K562 (cell line): ENCODE data around the gene HSP90AA1. TPM values are rescaled to one million over a fixed set of nuclear protein-coding genes. Genes with fewer than 3 reads are reported as not detected.

Experiments
- ARHGAP35 ChIP-seq: fragments of 450-650 bp; IDR thresholded peaks from 2 replicates; pipeline ENCODE4 v1.6.1; 2018; ENCODE audit not compliant: partially characterized antibody
- ATF1 ChIP-seq, 2 experiments: fragments of 450-650 bp in 1 of 2; IDR thresholded peaks; 2 replicates each; pipeline ENCODE4 v1.6.1; 2016; ENCODE audit warnings: missing compliant biosample characterization in 1 of 2, missing genetic modification characterization in 1 of 2
- FOXP1 ChIP-seq: sonication (generic); formaldehyde crosslinking; IDR thresholded peaks from 2 replicates; pipeline ENCODE4 v1.8.0; 2022; ENCODE audit warnings: mild to moderate bottlenecking, missing genetic modification reagents
- HCFC1 ChIP-seq: IDR thresholded peaks from 2 replicates; pipeline ENCODE4 v1.6.1; 2012; ENCODE audit warnings: low read depth, low read length, improper control_type of control experiment
- JUND ChIP-seq, 2 experiments: IDR thresholded peaks; 2 replicates in 1 of 2; 3 replicates in 1 of 2; pipeline ENCODE4 v1.6.1; 2011; ENCODE audit warnings: borderline replicate concordance in 2 of 2, low read depth in 2 of 2, low read length in 2 of 2, improper control_type of control experiment in 1 of 2, missing biosample characterization in 1 of 2, missing genetic modification characterization in 1 of 2, missing genetic modification reagents in 1 of 2
- KAT7 ChIP-seq: sonication (generic); formaldehyde crosslinking; IDR thresholded peaks from 2 replicates; pipeline ENCODE4 v1.8.0; 2022; ENCODE audit warnings: missing genetic modification reagents, mild to moderate bottlenecking, borderline replicate concordance
- NCOA2 ChIP-seq, 2 experiments: fragments of 450-650 bp; IDR thresholded peaks; 2 replicates each; pipeline ENCODE4 v1.6.1; 2018; ENCODE audit warnings: mild to moderate bottlenecking in 2 of 2, moderate library complexity in 1 of 2; ENCODE audit not compliant: partially characterized antibody in 2 of 2
- NR2F6 ChIP-seq: fragments of 450-650 bp; formaldehyde crosslinking; IDR thresholded peaks from 2 replicates; pipeline ENCODE4 v1.4.0; 2020; ENCODE audit warnings: mild to moderate bottlenecking
- PHB ChIP-seq: fragments of 250-450 bp; sonication (Bioruptor Pico); IDR thresholded peaks from 2 replicates; pipeline ENCODE4 v1.5.0; 2021
- RHOXF2B ChIP-seq: fragments of 250-450 bp; sonication (Bioruptor Pico); conservative IDR thresholded peaks from 2 replicates; pipeline ENCODE4 v1.5.1; 2021
- SNRNP70 ChIP-seq: fragments of 200-400 bp; formaldehyde crosslinking; optimal IDR thresholded peaks from 2 replicates; pipeline ENCODE3; 2017; ENCODE audit warnings: low read depth, low read length
- SRSF9 ChIP-seq: fragments of 200-400 bp; formaldehyde crosslinking; IDR thresholded peaks from 2 replicates; pipeline ENCODE4 v1.6.1; 2017; ENCODE audit warnings: low read depth, low read length, borderline replicate concordance
- TEAD2 ChIP-seq: fragments of 450-650 bp; IDR thresholded peaks from 2 replicates; pipeline ENCODE4 v1.6.1; 2016; ENCODE audit warnings: missing genetic modification characterization, control low read depth, missing compliant biosample characterization
- TOE1 ChIP-seq, 2 experiments: fragments of 450-650 bp in 1 of 2; sonication (generic) in 1 of 2; formaldehyde crosslinking in 1 of 2; IDR thresholded peaks; 2 replicates each; pipeline versions ENCODE4 v1.7.1 to v1.8.0; 2016 to 2022; ENCODE audit warnings: borderline replicate concordance in 2 of 2, mild to moderate bottlenecking in 2 of 2, antibody characterized with exemption in 1 of 2, inconsistent platforms in 1 of 2, low read depth in 1 of 2, missing genetic modification reagents in 1 of 2, moderate library complexity in 1 of 2
- ZNF143 ChIP-seq: sonication (generic); formaldehyde crosslinking; IDR thresholded peaks from 2 replicates; pipeline ENCODE4 v1.9.0; 2022; ENCODE audit warnings: mild to moderate bottlenecking, missing genetic modification reagents
- ZNF217 ChIP-seq: sonication (generic); formaldehyde crosslinking; IDR thresholded peaks from 2 replicates; pipeline ENCODE4 v1.8.0; 2022; ENCODE audit warnings: mild to moderate bottlenecking, missing genetic modification reagents
- ZNF354B ChIP-seq: fragments of 250-450 bp; sonication (Bioruptor Pico); IDR thresholded peaks from 2 replicates; pipeline ENCODE4 v1.4.0; 2020
- ZNF583 ChIP-seq: fragments of 250-450 bp; sonication (Bioruptor Pico); IDR thresholded peaks from 2 replicates; pipeline ENCODE4 v1.4.0; 2020
- polyA plus RNA-seq, 8 experiments: library from polyadenylated mRNA; depleted of rRNA in 4 of 8; stranded (reverse) in 5 of 8; unstranded in 3 of 8; fragments of >200 nt; fragmentation: Nextera tagmentation in 2 of 8; fragmentation: Illumina TruSeq in 1 of 8; extraction: Ambion mirVana in 2 of 8; extraction: Trizol in 1 of 8; gene quantifications; 2 replicates each; pipeline versions ENCODE4 v1.2.1 to v1.2.3, GENCODE V29; 2011 to 2014; ENCODE audit warnings: inconsistent platforms in 1 of 8, missing spikeins in 1 of 8
- total RNA-seq, 7 experiments: library from RNA; depleted of rRNA in 6 of 7; stranded (reverse); fragments of >200 nt in 6 of 7; fragmentation: Illumina TruSeq in 2 of 7; extraction: Trizol in 2 of 7; gene quantifications; 2 replicates each; pipeline versions ENCODE4 v1.2.1 to v1.2.3, GENCODE V29; 2011 to 2021; ENCODE audit warnings: low replicate concordance in 1 of 7
- TF ChIP-seq, protein P1 (sequence below): fragments of 200-800 bp; sonication (Bioruptor generic); IDR thresholded peaks from 2 replicates; pipeline ENCODE4 v1.6.1; 2016; ENCODE audit warnings: missing genetic modification characterization, missing compliant biosample characterization
- TF ChIP-seq, protein P2 (sequence below): sonication (generic); formaldehyde crosslinking; IDR thresholded peaks from 2 replicates; pipeline ENCODE4 v1.8.1; 2023; ENCODE audit warnings: mild to moderate bottlenecking, missing genetic modification reagents

Gene HSP90AA1
- total and polyA plus RNA-seq, 9 of the 15 experiments (the other 6 are each of a cell fraction or from before 2014, with no cell fraction given) = 377 to 1,731 (median 879) TPM

DNA sequence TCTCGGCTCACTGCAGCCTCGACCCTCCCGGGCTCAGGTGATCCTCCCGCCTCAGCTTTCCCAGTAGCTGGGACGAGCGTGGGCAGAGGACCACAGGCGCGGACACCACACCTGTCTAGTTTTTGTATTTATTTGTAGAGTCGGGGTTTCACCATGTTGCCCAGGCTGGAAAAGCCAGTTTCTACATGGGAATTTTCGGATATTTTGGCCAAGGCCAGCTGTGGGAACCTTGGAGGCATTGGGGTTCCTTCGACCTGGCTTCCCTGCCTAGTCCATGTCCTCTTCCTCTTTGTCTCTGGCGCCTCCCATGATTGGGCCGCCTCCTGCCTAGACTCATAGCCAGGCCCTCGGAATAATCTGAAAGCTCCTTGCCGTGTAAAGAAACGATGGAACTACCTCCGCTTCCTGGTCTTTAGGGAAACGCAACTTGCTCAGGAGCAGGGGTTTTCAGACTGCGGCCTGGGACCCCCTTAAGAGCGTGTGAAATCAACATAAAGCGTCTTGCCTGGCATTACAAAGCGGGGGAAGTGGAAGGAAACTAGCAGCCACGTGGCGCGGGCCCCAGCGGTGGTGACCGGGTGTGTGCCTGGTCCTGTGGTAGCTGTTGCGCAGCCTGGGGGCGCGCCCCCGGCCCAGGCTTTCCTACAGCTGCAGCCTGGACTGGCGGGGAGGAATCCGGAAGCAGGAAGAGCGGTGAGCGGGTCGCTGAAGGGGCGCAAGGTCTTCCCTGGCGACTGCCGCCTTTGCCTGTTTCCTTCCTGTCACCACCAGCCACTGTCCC, 1.4 kb upstream of the HSP90AA1 start (continued):
- TF ChIP-seq JUND (IDR thresholded peaks at IDR 0.05; ENCODE audit: borderline replicate concordance, low read depth, low read length) (no peak), JUND (tag; IDR thresholded peaks at IDR 0.05; ENCODE audit: borderline replicate concordance, low read depth, low read length) (no peak; the same call in 2 of the 3 replicates), HCFC1 (no peak), NR2F6 (CRISPR knock-in tag) (no peak), ATF1 (CRISPR knock-in tag; IDR thresholded peaks at IDR 0.05) (no peak), ATF1 (tag; IDR thresholded peaks at IDR 0.05) (0 out of 2 replicates have a peak, but pooled peaks have one; percentile 41), PHB (CRISPR knock-in tag) (no peak), ARHGAP35 (no peak), NCOA2 (IDR thresholded peaks at IDR 0.05; ENCODE audit: partially characterized antibody in 2 of 2) (no peak), SRSF9 (no peak), ZNF354B (CRISPR knock-in tag) (no peak), ZNF217 (CRISPR knock-in tag) (no peak), RHOXF2B (CRISPR knock-in tag) (no peak), FOXP1 (CRISPR knock-in tag) (peak; percentile 97), KAT7 (CRISPR knock-in tag) (no peak), TOE1 (IDR thresholded peaks at IDR 0.05; ENCODE audit: borderline replicate concordance) (no peak), TOE1 (CRISPR knock-in tag; IDR thresholded peaks at IDR 0.05; ENCODE audit: borderline replicate concordance, low read depth) (0 out of 2 replicates have a peak, but pooled peaks have one; percentile 30), SNRNP70 (no peak), ZNF143 (CRISPR knock-in tag) (peak; percentile 41; the same call in 1 of the 2 replicates), ZNF583 (CRISPR knock-in tag) (no peak; the same call in 1 of the 2 replicates), TEAD2 (tag) (no peak)
- TF ChIP-seq, protein P1, sequence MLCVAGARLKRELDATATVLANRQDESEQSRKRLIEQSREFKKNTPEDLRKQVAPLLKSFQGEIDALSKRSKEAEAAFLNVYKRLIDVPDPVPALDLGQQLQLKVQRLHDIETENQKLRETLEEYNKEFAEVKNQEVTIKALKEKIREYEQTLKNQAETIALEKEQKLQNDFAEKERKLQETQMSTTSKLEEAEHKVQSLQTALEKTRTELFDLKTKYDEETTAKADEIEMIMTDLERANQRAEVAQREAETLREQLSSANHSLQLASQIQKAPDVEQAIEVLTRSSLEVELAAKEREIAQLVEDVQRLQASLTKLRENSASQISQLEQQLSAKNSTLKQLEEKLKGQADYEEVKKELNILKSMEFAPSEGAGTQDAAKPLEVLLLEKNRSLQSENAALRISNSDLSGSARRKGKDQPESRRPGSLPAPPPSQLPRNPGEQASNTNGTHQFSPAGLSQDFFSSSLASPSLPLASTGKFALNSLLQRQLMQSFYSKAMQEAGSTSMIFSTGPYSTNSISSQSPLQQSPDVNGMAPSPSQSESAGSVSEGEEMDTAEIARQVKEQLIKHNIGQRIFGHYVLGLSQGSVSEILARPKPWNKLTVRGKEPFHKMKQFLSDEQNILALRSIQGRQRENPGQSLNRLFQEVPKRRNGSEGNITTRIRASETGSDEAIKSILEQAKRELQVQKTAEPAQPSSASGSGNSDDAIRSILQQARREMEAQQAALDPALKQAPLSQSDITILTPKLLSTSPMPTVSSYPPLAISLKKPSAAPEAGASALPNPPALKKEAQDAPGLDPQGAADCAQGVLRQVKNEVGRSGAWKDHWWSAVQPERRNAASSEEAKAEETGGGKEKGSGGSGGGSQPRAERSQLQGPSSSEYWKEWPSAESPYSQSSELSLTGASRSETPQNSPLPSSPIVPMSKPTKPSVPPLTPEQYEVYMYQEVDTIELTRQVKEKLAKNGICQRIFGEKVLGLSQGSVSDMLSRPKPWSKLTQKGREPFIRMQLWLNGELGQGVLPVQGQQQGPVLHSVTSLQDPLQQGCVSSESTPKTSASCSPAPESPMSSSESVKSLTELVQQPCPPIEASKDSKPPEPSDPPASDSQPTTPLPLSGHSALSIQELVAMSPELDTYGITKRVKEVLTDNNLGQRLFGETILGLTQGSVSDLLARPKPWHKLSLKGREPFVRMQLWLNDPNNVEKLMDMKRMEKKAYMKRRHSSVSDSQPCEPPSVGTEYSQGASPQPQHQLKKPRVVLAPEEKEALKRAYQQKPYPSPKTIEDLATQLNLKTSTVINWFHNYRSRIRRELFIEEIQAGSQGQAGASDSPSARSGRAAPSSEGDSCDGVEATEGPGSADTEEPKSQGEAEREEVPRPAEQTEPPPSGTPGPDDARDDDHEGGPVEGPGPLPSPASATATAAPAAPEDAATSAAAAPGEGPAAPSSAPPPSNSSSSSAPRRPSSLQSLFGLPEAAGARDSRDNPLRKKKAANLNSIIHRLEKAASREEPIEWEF (CRISPR knock-in tag) = no peak; the same call in 1 of the 2 replicates
- TF ChIP-seq, protein P2, sequence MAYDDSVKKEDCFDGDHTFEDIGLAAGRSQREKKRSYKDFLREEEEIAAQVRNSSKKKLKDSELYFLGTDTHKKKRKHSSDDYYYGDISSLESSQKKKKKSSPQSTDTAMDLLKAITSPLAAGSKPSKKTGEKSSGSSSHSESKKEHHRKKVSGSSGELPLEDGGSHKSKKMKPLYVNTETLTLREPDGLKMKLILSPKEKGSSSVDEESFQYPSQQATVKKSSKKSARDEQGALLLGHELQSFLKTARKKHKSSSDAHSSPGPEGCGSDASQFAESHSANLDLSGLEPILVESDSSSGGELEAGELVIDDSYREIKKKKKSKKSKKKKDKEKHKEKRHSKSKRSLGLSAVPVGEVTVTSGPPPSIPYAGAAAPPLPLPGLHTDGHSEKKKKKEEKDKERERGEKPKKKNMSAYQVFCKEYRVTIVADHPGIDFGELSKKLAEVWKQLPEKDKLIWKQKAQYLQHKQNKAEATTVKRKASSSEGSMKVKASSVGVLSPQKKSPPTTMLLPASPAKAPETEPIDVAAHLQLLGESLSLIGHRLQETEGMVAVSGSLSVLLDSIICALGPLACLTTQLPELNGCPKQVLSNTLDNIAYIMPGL = no peak
